Upper lobe of left lung (tissue), 6 donors: Measurements from ENCODE around the gene TFEB. TPM values are rescaled to one million over a fixed set of nuclear protein-coding genes. Genes with fewer than 3 reads are reported as not detected.

Experiments
- ATAC-seq, 2 donors: fragments of 200-7000 bp; cut with Tn5 transposase; one replicate each; pipeline ENCODE4 v1.9.1; 2022; ENCODE audit warnings: mild to moderate bottlenecking in 2 of 2, moderate library complexity in 2 of 2; ENCODE audit not compliant: low FRiP score in 2 of 2
- DNase-seq, 2 donors: peaks; one replicate each; pipeline ENCODE4 v3.0.0-alpha.2; 2019 to 2020
- H3K27ac ChIP-seq, 4 donors: fragments of 200-600 bp; sonication (generic); one replicate each; pipeline ENCODE4 v1.5.1; 2016 to 2019
- H3K27me3 ChIP-seq, 4 donors: fragments of 200-600 bp; sonication (generic); one replicate each; pipeline ENCODE4 v1.5.1; 2017 to 2019
- H3K36me3 ChIP-seq, 4 donors: fragments of 200-600 bp; sonication (generic); one replicate each; pipeline ENCODE4 v1.5.1; 2016 to 2019
- H3K4me1 ChIP-seq, 4 donors: fragments of 200-600 bp; sonication (generic); one replicate each; pipeline ENCODE4 v1.5.1; 2018 to 2019
- H3K4me3 ChIP-seq, 4 donors: fragments of 200-600 bp; sonication (generic); one replicate each; pipeline ENCODE4 v1.5.1; 2017 to 2019; ENCODE audit warnings: mild to moderate bottlenecking in 2 of 4, moderate library complexity in 1 of 4
- H3K9me3 ChIP-seq, 4 donors: fragments of 200-600 bp; sonication (generic); one replicate each; pipeline ENCODE4 v1.5.1; 2018 to 2019
- EP300 ChIP-seq, 4 donors: sonication (generic); formaldehyde crosslinking; IDR thresholded peaks; one replicate each; pipeline ENCODE4 v1.5.1; 2017; ENCODE audit warnings: antibody characterized with exemption in 4 of 4, control low read depth in 2 of 4
- POLR2A ChIP-seq, 4 donors: fragments of 450-650 bp; IDR thresholded peaks; one replicate each; pipeline ENCODE4 v1.5.1; 2016 to 2017; ENCODE audit warnings: antibody characterized with exemption in 4 of 4, mild to moderate bottlenecking in 2 of 4
- POLR2AphosphoS5 ChIP-seq, 2 donors: sonication (generic); formaldehyde crosslinking; IDR thresholded peaks; one replicate each; pipeline ENCODE4 v1.5.1; 2017; ENCODE audit warnings: antibody characterized with exemption in 2 of 2
- WGBS, 2 donors: methylation state at CpG; one replicate each; pipeline ENCODE4 v1.1.5; 2017 to 2018; 5-methylcytosine and 5-hydroxymethylcytosine counted together
- total RNA-seq, 6 donors: library from RNA; depleted of rRNA in 4 of 6; stranded (reverse); fragments of >200 nt in 4 of 6; gene quantifications; one replicate each; pipeline versions ENCODE4 v1.1.0 to v1.2.1, GENCODE V29; 2016 to 2021
- TF ChIP-seq, protein P1 (sequence below), 6 experiments: fragments of 450-650 bp in 4 of 6; fragments of 200-600 bp in 2 of 6; sonication (generic) in 2 of 6; IDR thresholded peaks; one replicate each; pipeline ENCODE4 v1.5.1; 2016 to 2019; ENCODE audit warnings: antibody characterized with exemption in 6 of 6
- donor health status: DM: no; HTN: no; CAD: no; lungs with moderate emphysema.
- donor health status: DM: no; HTN: yes; CAD: no; lungs with severe emphysema.

TFEB gene
- total RNA-seq, 6 donors from 2014 or later, result 20.2 to 46.0 (median 27.3) TPM

DNA sequence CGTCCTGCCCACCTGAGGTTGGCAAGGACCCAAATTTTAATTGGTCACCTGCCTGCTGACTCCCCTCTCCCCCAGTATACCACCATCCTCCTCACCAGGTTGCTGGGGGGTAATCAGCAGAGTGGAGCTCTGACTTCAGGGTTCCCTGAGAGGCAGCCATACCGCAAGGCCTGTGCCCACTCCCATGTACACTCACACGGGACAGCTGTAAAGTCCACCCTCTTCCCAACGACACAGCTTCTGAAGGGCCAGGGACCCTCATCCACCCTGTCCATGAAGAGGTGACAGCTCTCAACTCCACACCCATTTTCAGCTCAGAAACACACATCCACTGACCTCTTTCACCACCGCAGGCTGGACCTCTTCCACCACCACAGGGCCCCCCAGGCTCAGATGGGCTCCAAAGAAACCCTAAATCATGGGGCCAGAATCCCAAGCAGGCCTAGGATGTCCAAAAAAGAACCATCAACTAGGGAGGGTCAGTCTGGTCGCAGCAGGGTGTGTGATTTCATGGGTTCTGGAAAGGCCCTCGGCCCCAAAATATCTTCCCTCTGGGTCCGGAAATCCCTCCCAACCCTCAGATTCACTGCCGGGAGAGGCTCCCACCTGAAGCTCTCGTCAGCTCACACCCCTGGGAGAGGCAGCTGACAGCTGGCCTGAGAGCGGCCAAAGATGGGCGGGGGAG is 30.0 kb downstream of the TFEB start:
- TF ChIP-seq, protein P1, sequence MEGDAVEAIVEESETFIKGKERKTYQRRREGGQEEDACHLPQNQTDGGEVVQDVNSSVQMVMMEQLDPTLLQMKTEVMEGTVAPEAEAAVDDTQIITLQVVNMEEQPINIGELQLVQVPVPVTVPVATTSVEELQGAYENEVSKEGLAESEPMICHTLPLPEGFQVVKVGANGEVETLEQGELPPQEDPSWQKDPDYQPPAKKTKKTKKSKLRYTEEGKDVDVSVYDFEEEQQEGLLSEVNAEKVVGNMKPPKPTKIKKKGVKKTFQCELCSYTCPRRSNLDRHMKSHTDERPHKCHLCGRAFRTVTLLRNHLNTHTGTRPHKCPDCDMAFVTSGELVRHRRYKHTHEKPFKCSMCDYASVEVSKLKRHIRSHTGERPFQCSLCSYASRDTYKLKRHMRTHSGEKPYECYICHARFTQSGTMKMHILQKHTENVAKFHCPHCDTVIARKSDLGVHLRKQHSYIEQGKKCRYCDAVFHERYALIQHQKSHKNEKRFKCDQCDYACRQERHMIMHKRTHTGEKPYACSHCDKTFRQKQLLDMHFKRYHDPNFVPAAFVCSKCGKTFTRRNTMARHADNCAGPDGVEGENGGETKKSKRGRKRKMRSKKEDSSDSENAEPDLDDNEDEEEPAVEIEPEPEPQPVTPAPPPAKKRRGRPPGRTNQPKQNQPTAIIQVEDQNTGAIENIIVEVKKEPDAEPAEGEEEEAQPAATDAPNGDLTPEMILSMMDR (IDR thresholded peaks at IDR 0.05), result no peak
- TF ChIP-seq POLR2AphosphoS5 (IDR thresholded peaks at IDR 0.05), result no peak
- TF ChIP-seq EP300 (IDR thresholded peaks at IDR 0.05), result no peak
- no peak for TF ChIP-seq POLR2A (IDR thresholded peaks at IDR 0.05)
- WGBS, 2 donors, result 69 to 73% methylated on average over 9 to 11 of the region's 12 CpGs
- DNase-seq (no peak), ATAC-seq (no peak)
- Histone ChIP-seq H3K27ac (peak overlapping the region; percentile 70 to 82 (median 76)), H3K4me1 (peaks cover 28 to 46% (median 40%) of the 10 kb centered on the region in 4 donors), H3K27me3 (no peaks in the 10 kb centered on the region), H3K4me3 (no peak overlapping the region), H3K36me3 (peaks cover 0 to 5% (median 0%) of the 10 kb centered on the region in 4 donors), H3K9me3 (no peaks in the 10 kb centered on the region)

DNA sequence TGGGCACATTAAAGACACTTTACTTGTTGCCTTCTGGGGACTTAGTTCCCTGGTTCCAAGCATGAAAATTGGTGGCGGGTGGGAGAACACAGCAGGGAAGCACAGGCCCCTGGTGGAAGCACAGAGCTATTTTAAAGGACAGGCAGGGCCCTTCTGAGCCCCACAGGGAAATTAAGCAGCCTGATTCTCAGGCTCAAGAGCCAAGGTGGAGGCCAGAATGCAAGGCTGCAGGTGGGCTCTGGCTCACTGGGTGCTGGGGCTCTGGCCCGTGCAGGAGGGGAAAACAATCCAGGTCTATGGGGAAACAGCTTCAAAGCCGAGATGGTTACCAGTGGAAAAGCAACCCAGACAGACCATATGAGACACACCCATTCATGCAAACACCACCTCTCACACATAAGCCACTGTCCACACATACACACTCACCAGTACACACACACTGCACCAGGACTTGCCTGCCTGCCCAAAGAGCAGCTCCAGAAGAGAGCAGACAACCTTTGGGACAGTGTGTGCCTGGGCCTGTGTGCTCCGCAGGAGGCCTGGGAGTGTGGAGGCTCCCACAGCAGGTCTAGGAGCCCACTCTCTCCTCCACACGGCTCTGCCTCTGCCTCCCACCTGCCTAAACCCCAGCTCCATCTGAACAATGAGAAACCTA is 30.6 kb downstream of the TFEB start:
- WGBS, 2 donors, result 90 to 93% methylated on average over 3 to 5 of the region's 5 CpGs
- ATAC-seq (no peak), DNase-seq (no peak)
- Histone ChIP-seq H3K9me3 (no peaks in the 10 kb centered on the region), H3K4me1 (peaks cover 28 to 48% (median 40%) of the 10 kb centered on the region in 4 donors), H3K27me3 (no peaks in the 10 kb centered on the region), H3K36me3 (peaks cover 0 to 5% (median 0%) of the 10 kb centered on the region in 4 donors), H3K4me3 (no peak overlapping the region), H3K27ac (peak overlapping the region; percentile 70 to 82 (median 76))
- no peak for TF ChIP-seq EP300 (IDR thresholded peaks at IDR 0.05)
- no peak for TF ChIP-seq POLR2A (IDR thresholded peaks at IDR 0.05)
- TF ChIP-seq, protein P1 (IDR thresholded peaks at IDR 0.05), result no peak
- TF ChIP-seq POLR2AphosphoS5 (IDR thresholded peaks at IDR 0.05), result no peak

DNA sequence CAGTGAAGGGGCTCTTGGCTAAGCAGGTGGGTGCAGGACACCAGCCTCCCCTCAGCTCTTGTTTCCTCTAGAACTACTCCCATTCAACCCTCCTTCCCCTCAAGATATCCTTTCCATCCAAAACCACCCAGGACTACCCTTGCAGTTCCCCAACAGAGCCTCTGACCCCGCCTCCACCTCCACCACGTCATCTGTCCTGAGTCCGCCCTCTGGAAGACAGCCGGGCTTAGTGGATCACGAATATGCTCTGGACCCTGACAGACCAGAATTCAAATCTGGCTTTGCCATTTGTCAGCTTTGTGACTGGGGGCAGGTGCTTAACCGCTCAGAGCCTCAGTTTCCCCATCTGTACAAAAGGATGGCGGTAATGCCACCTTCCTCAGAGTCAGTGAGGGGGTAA is 31.4 kb downstream of the TFEB start:
- DNase-seq (no peak), ATAC-seq (no peak)
- peaks cover 28 to 48% (median 40%) of the 10 kb centered on the region in 4 donors for H3K4me1 ChIP-seq
- H3K27me3 ChIP-seq, result no peaks in the 10 kb centered on the region
- WGBS, 2 donors, result 88 to 89% methylated on average over 7 of the region's 7 CpGs
- H3K9me3 ChIP-seq, result no peaks in the 10 kb centered on the region
- H3K36me3 ChIP-seq, result peaks cover 0 to 5% (median 0%) of the 10 kb centered on the region in 4 donors
- TF ChIP-seq POLR2A (IDR thresholded peaks at IDR 0.05), result no peak
- TF ChIP-seq, protein P1 (IDR thresholded peaks at IDR 0.05), result no peak
- no peak for TF ChIP-seq EP300 (IDR thresholded peaks at IDR 0.05)
- no peak for TF ChIP-seq POLR2AphosphoS5 (IDR thresholded peaks at IDR 0.05)
- no peak overlapping the region for H3K4me3 ChIP-seq
- no peak overlapping the region for H3K27ac ChIP-seq

DNA sequence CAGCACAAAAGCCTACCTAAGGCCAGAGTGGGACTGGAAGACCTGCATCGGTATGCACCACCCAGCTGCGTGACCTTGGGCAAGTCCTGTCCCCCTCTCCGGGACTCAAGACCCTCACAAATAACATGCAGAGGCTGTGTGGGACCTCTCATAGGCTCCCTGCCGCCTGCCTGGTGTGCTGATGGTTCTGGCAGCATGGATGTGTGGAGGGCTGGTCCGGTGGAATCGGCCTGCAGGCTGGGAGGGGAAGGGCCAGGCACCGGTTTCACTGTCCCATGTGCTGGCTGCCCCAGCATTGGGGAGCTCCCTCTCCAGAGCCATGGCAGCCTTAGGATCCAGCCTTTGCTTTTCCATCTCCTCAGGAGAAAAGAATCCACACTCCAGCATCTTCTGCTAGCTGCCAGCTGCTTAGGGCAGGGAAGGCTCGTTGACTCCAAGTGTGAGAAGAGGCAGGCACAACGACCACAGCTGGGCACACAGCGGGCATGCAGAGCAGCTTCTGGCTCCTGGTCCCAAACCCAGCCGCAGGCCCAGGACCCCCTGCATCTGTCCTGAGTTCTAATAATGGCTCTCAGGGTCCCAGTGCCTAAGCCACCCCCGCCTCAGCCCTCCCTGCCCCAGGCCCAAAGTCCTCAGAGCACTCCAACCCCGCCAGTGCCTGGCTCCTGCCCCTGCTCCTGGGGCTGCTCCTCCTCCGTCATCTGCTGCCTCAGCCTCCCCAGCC is 32.5 kb downstream of the TFEB start:
- Histone ChIP-seq H3K27me3 (no peaks in the 10 kb centered on the region), H3K27ac (no peak overlapping the region), H3K4me3 (no peak overlapping the region), H3K36me3 (peaks cover 0 to 14% (median 0%) of the 10 kb centered on the region in 4 donors), H3K4me1 (peaks cover 24 to 42% (median 34%) of the 10 kb centered on the region in 4 donors), H3K9me3 (no peaks in the 10 kb centered on the region)
- WGBS, 2 donors, result 81 to 96% methylated on average over 3 to 14 of the region's 14 CpGs
- ATAC-seq, result no peak
- DNase-seq, result no peak
- TF ChIP-seq, protein P1 (IDR thresholded peaks at IDR 0.05), result no peak
- no peak for TF ChIP-seq POLR2A (IDR thresholded peaks at IDR 0.05)
- no peak for TF ChIP-seq EP300 (IDR thresholded peaks at IDR 0.05)
- TF ChIP-seq POLR2AphosphoS5 (IDR thresholded peaks at IDR 0.05), result no peak
